ENCODE results near the gene RNF14. TPM values are rescaled to one million over a fixed set of nuclear protein-coding genes. Genes with fewer than 3 reads are reported as not detected.

Gene RNF14
- total and polyA plus RNA-seq, 2 donors, result 31.9 to 42.6 TPM

- H3K4me3 ChIP-seq (ENCODE audit: low read length in 2 of 2), result no peak overlapping the region
- H3K36me3 ChIP-seq (ENCODE audit: control insufficient read depth in 2 of 2, insufficient read depth in 2 of 2, low read length in 1 of 2), result peaks cover 12 to 58% of the 10 kb centered on the region in 2 donors
Observed at GRCh38 chr5:141989720-141990119, 20.8 kb downstream of the RNF14 start.

DNA sequence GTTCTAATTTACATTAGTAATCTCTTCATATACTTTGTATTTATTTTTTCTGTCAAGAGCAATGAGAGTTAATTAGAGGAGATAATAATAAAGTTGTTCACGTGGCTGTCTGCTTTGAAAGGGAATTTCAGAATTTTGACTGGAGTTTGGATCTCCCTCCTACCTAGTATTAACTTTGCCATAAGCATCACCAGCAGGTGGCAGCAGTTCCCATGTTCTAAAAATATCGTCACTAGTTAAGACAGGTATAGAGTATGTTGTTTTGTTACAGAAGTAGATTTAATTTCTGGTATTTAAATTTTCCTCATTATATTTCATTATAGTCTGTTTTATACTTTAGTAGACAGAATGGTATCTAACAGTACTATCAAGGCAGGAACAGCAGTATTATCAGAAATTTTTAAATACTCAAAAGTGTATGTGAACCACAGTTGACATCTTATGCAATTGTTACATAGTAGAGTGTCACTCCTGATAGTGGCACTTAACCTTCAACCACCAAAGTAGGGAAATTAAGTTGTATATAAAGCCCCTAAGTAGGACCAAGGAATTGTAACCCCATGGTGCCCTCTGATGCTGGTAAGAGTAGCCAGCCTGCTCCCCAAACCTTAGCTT is 23.6 kb downstream of the RNF14 start:
- no peaks in the 10 kb centered on the region for H3K4me1 ChIP-seq (ENCODE audit: control insufficient read depth in 2 of 2, insufficient read depth in 2 of 2, low read length in 2 of 2)
- H3K36me3 ChIP-seq (ENCODE audit: control insufficient read depth in 2 of 2, insufficient read depth in 2 of 2, low read length in 1 of 2), result peaks cover 11 to 48% of the 10 kb centered on the region in 2 donors
- no peak overlapping the region for H3K4me3 ChIP-seq (ENCODE audit: low read length in 2 of 2)
- 46% methylated on average over 2 of the region's 2 CpGs for WGBS
- H3K9me3 ChIP-seq (ENCODE audit: control insufficient read depth in 2 of 2, insufficient read depth in 1 of 2, low read length in 1 of 2), result no peaks in the 10 kb centered on the region
- peak in 6 of 9 donors; percentile 52 to 84 (median 80) for DNase-seq (ENCODE audit: low read depth in 6 of 9, low spot score in 9 of 9)
- H3K27ac ChIP-seq (ENCODE audit: low read depth in 1 of 2, low read length in 1 of 2), result no peak overlapping the region
- H3K27me3 ChIP-seq (ENCODE audit: control insufficient read depth in 2 of 2, insufficient read depth in 1 of 2, low read length in 1 of 2), result no peaks in the 10 kb centered on the region

More at GRCh38 chr5:141989720-141990119, 20.8 kb downstream of the RNF14 start:
- DNase-seq (ENCODE audit: low read depth in 6 of 9, low spot score in 9 of 9), result no peak
- Histone ChIP-seq H3K4me1 (ENCODE audit: control insufficient read depth in 2 of 2, insufficient read depth in 2 of 2, low read length in 2 of 2) (no peaks in the 10 kb centered on the region), H3K27ac (ENCODE audit: low read depth in 1 of 2, low read length in 1 of 2) (no peak overlapping the region), H3K9me3 (ENCODE audit: control insufficient read depth in 2 of 2, insufficient read depth in 1 of 2, low read length in 1 of 2) (no peaks in the 10 kb centered on the region), H3K27me3 (ENCODE audit: control insufficient read depth in 2 of 2, insufficient read depth in 1 of 2, low read length in 1 of 2) (no peaks in the 10 kb centered on the region)
- WGBS, result 0% methylated on average over 1 of the region's 1 CpG

- no peaks in the 10 kb centered on the region for H3K9me3 ChIP-seq (ENCODE audit: control insufficient read depth in 2 of 2, insufficient read depth in 1 of 2, low read length in 1 of 2)
- 74% methylated on average over 4 of the region's 4 CpGs for WGBS
Observed at GRCh38 chr5:141994511-141995136, 25.7 kb downstream of the RNF14 start.

GRCh38 chr5:141995656-141996055 is 26.8 kb downstream of the RNF14 start:
- Histone ChIP-seq H3K27ac (ENCODE audit: low read depth in 1 of 2, low read length in 1 of 2) (no peak overlapping the region), H3K4me1 (ENCODE audit: control insufficient read depth in 2 of 2, insufficient read depth in 2 of 2, low read length in 2 of 2) (no peaks in the 10 kb centered on the region), H3K9me3 (ENCODE audit: control insufficient read depth in 2 of 2, insufficient read depth in 1 of 2, low read length in 1 of 2) (no peaks in the 10 kb centered on the region), H3K4me3 (ENCODE audit: low read length in 2 of 2) (no peak overlapping the region), H3K27me3 (ENCODE audit: control insufficient read depth in 2 of 2, insufficient read depth in 1 of 2, low read length in 1 of 2) (no peaks in the 10 kb centered on the region), H3K36me3 (ENCODE audit: control insufficient read depth in 2 of 2, insufficient read depth in 2 of 2, low read length in 1 of 2) (peaks cover 16 to 45% of the 10 kb centered on the region in 2 donors)
- WGBS, result 96% methylated on average over 3 of the region's 3 CpGs
- DNase-seq (ENCODE audit: low read depth in 6 of 9, low spot score in 9 of 9), result no peak

More at GRCh38 chr5:141994511-141995136, 25.7 kb downstream of the RNF14 start:
- H3K27ac ChIP-seq (ENCODE audit: low read depth in 1 of 2, low read length in 1 of 2), result no peak overlapping the region
- H3K4me1 ChIP-seq (ENCODE audit: control insufficient read depth in 2 of 2, insufficient read depth in 2 of 2, low read length in 2 of 2), result no peaks in the 10 kb centered on the region
- peaks cover 15 to 42% of the 10 kb centered on the region in 2 donors for H3K36me3 ChIP-seq (ENCODE audit: control insufficient read depth in 2 of 2, insufficient read depth in 2 of 2, low read length in 1 of 2)
- H3K27me3 ChIP-seq (ENCODE audit: control insufficient read depth in 2 of 2, insufficient read depth in 1 of 2, low read length in 1 of 2), result no peaks in the 10 kb centered on the region
- H3K4me3 ChIP-seq (ENCODE audit: low read length in 2 of 2), result no peak overlapping the region
- DNase-seq (ENCODE audit: low read depth in 6 of 9, low spot score in 9 of 9), result no peak

GRCh38 chr5:141997358-141997960 is 28.6 kb downstream of the RNF14 start:
- Histone ChIP-seq H3K4me1 (ENCODE audit: control insufficient read depth in 2 of 2, insufficient read depth in 2 of 2, low read length in 2 of 2) (peaks cover 0 to 3% of the 10 kb centered on the region in 2 donors), H3K36me3 (ENCODE audit: control insufficient read depth in 2 of 2, insufficient read depth in 2 of 2, low read length in 1 of 2) (peaks cover 21 to 46% of the 10 kb centered on the region in 2 donors), H3K27me3 (ENCODE audit: control insufficient read depth in 2 of 2, insufficient read depth in 1 of 2, low read length in 1 of 2) (no peaks in the 10 kb centered on the region), H3K9me3 (ENCODE audit: control insufficient read depth in 2 of 2, insufficient read depth in 1 of 2, low read length in 1 of 2) (no peaks in the 10 kb centered on the region), H3K27ac (ENCODE audit: low read depth in 1 of 2, low read length in 1 of 2) (no peak overlapping the region), H3K4me3 (ENCODE audit: low read length in 2 of 2) (no peak overlapping the region)
- 71% methylated on average over 6 of the region's 6 CpGs for WGBS
- no peak for DNase-seq (ENCODE audit: low read depth in 6 of 9, low spot score in 9 of 9)

GRCh38 chr5:142000173-142000572 is 31.3 kb downstream of the RNF14 start:
- WGBS, result 89% methylated on average over 1 of the region's 1 CpG
- Histone ChIP-seq H3K4me1 (ENCODE audit: control insufficient read depth in 2 of 2, insufficient read depth in 2 of 2, low read length in 2 of 2) (peaks cover 3% of the 10 kb centered on the region in 2 donors), H3K27me3 (ENCODE audit: control insufficient read depth in 2 of 2, insufficient read depth in 1 of 2, low read length in 1 of 2) (no peaks in the 10 kb centered on the region), H3K9me3 (ENCODE audit: control insufficient read depth in 2 of 2, insufficient read depth in 1 of 2, low read length in 1 of 2) (no peaks in the 10 kb centered on the region), H3K27ac (ENCODE audit: low read depth in 1 of 2, low read length in 1 of 2) (no peak overlapping the region), H3K4me3 (ENCODE audit: low read length in 2 of 2) (no peak overlapping the region), H3K36me3 (ENCODE audit: control insufficient read depth in 2 of 2, insufficient read depth in 2 of 2, low read length in 1 of 2) (peaks cover 30 to 39% of the 10 kb centered on the region in 2 donors)
- DNase-seq (ENCODE audit: low read depth in 6 of 9, low spot score in 9 of 9), result no peak

DNA sequence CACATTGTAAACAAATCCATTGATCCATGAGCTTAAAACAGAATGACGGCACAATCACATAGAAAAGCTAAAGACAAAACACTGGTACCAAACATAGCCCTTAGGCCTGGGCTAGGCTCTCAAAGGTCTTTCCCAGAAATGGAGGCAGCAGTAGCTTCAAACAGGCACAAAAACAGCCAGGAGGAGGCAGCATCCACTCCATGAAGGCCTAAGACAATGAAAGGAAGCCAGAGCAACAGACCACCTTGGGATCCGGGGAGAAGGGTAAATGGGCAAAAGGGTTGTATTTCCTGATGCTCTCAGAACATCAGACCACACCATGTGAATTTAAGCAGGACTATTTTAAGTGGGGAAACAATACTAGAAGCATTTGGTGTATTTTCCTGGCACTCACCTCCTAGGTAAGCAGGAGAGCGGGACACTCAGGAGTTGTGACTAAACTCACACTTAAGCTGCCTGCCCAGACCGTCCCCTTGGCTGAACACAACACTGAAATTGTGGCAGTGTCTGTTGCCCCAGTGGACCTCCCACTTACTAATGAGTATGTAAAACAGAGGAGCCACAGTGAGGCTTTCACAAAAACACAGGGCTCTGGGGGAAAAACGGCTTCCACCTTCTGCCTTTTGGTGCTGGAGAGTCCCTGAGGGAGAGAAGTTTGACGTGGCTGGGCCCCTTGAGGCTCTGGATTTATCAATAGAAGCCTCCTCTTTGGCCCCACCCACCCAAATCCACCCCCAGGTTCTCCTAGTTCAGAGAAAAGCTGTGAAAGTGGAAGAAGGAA is 32.0 kb downstream of the RNF14 start:
- 95% methylated on average over 6 of the region's 6 CpGs for WGBS
- no peaks in the 10 kb centered on the region for H3K9me3 ChIP-seq (ENCODE audit: control insufficient read depth in 2 of 2, insufficient read depth in 1 of 2, low read length in 1 of 2)
- H3K4me3 ChIP-seq (ENCODE audit: low read length in 2 of 2), result no peak overlapping the region
- peaks cover 28 to 39% of the 10 kb centered on the region in 2 donors for H3K36me3 ChIP-seq (ENCODE audit: control insufficient read depth in 2 of 2, insufficient read depth in 2 of 2, low read length in 1 of 2)
- H3K4me1 ChIP-seq (ENCODE audit: control insufficient read depth in 2 of 2, insufficient read depth in 2 of 2, low read length in 2 of 2), result peaks cover 3 to 9% of the 10 kb centered on the region in 2 donors
- H3K27ac ChIP-seq (ENCODE audit: low read depth in 1 of 2, low read length in 1 of 2), result peak overlapping the region; percentile 18 to 19
- no peaks in the 10 kb centered on the region for H3K27me3 ChIP-seq (ENCODE audit: control insufficient read depth in 2 of 2, insufficient read depth in 1 of 2, low read length in 1 of 2)
- no peak for DNase-seq (ENCODE audit: low read depth in 6 of 9, low spot score in 9 of 9)

GRCh38 chr5:142003266-142003800 is 34.4 kb downstream of the RNF14 start:
- Histone ChIP-seq H3K27ac (ENCODE audit: low read depth in 1 of 2, low read length in 1 of 2) (peak overlapping the region in 1 of 2 donors; percentile 20), H3K36me3 (ENCODE audit: control insufficient read depth in 2 of 2, insufficient read depth in 2 of 2, low read length in 1 of 2) (peaks cover 22 to 43% of the 10 kb centered on the region in 2 donors), H3K4me1 (ENCODE audit: control insufficient read depth in 2 of 2, insufficient read depth in 2 of 2, low read length in 2 of 2) (peaks cover 3 to 24% of the 10 kb centered on the region in 2 donors), H3K27me3 (ENCODE audit: control insufficient read depth in 2 of 2, insufficient read depth in 1 of 2, low read length in 1 of 2) (no peaks in the 10 kb centered on the region), H3K4me3 (ENCODE audit: low read length in 2 of 2) (no peak overlapping the region), H3K9me3 (ENCODE audit: control insufficient read depth in 2 of 2, insufficient read depth in 1 of 2, low read length in 1 of 2) (no peaks in the 10 kb centered on the region)
- WGBS, result 93% methylated on average over 2 of the region's 2 CpGs
- DNase-seq (ENCODE audit: low read depth in 6 of 9, low spot score in 9 of 9), result no peak

Data from thymus (tissue), 11 donors.